SH-SY5Y (cell line): ENCODE measurements around the gene CCL4.

ENCODE experiments used
- GATA2 ChIP-seq: IDR thresholded peaks from 2 replicates; pipeline ENCODE4 v1.6.1; 2011; ENCODE audit warnings: mild to moderate bottlenecking, low read depth, low read length
- GATA3 ChIP-seq: IDR thresholded peaks from 2 replicates; pipeline ENCODE4 v1.6.1; 2011; ENCODE audit warnings: low read depth, mild to moderate bottlenecking, low read length, moderate library complexity

- TF ChIP-seq GATA2 = no peak
- no peak for TF ChIP-seq GATA3
These were observed 34.5 kb upstream of the CCL4 start for GRCh38 chr17:36069136-36069535.
